ENCODE measurements around the gene GDF7.

GRCh38 chr2:20648206-20648605 lies 18.7 kb upstream of the GDF7 start:
- TF ChIP-seq JUN (IDR thresholded peaks at IDR 0.05; ENCODE audit: borderline replicate concordance, insufficient read depth, insufficient read length, low read depth) (no peak), CTCF (IDR thresholded peaks at IDR 0.05; ENCODE audit: extremely low read depth in 1 of 2, insufficient read depth in 1 of 2, low read depth in 1 of 2, low read length in 2 of 2) (no peak), POLR2A (IDR thresholded peaks at IDR 0.05; ENCODE audit: low read depth, low read length) (no peak), EZH2 (IDR thresholded peaks at IDR 0.05; ENCODE audit: borderline replicate concordance, low read depth, low read length, severe bottlenecking) (no peak), POLR2AphosphoS5 (IDR thresholded peaks at IDR 0.05; ENCODE audit: insufficient read depth, low read depth, low read length) (no peak)
